HG03342 (cell line): ENCODE results near the gene S100A10.

Experiments used
- ATAC-seq: cut with Tn5 transposase; IDR thresholded peaks from one replicate; pipeline ENCODE4 v1.9.1; 2021; ENCODE audit warnings: mild to moderate bottlenecking, moderate library complexity; ENCODE audit not compliant: unreplicated experiment

S100A10 gene

GRCh38 chr1:151966061-151966460 lies 27.6 kb downstream of the S100A10 start:
- no peak for ATAC-seq

- ATAC-seq, result no peak
Measured at GRCh38 chr1:151964510-151964909, 29.1 kb downstream of the S100A10 start.

GRCh38 chr1:151963288-151963687 lies 30.4 kb downstream of the S100A10 start:
- ATAC-seq, result no peak

GRCh38 chr1:151961833-151962232 lies 31.8 kb downstream of the S100A10 start:
- ATAC-seq, result no peak

DNA sequence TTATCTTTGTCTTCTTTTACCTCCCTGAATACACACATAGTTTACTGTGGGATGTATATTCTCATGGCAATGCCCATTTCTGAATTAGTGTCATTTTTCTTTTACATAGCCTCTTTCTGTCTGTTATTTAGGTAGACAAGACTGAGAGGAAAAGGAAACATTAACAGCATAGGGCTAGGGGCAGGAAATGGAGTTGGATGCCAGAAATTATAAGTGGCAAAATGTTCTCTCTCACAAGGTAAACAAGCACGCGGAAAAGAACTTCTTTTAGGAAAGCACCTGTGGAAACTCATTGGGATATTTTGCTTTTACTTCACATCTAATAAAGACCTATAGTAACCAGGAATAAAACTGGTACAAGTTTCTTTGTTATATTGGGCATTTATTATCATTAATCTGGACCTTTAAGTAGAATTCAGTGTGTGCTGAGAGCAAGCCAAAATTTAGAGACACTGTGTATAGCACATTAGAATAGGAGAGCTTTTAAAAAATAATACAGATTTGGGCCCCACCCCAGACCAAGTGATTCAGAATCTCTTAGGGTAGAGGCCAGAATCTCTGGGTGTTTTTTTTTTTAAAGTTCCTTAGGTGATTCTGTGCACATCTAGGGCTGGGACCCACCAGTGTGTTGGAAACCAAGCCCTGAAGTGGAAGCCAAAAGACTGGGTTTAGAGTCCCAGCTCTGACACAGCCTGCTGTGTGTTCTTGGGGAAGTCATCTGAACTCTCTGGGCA lies 32.7 kb downstream of the S100A10 start:
- no peak for ATAC-seq

GRCh38 chr1:151958959-151959358 lies 34.7 kb downstream of the S100A10 start:
- no peak for ATAC-seq

- ATAC-seq, result no peak
Measured at GRCh38 chr1:151956957-151957497, 36.6 kb downstream of the S100A10 start.

DNA sequence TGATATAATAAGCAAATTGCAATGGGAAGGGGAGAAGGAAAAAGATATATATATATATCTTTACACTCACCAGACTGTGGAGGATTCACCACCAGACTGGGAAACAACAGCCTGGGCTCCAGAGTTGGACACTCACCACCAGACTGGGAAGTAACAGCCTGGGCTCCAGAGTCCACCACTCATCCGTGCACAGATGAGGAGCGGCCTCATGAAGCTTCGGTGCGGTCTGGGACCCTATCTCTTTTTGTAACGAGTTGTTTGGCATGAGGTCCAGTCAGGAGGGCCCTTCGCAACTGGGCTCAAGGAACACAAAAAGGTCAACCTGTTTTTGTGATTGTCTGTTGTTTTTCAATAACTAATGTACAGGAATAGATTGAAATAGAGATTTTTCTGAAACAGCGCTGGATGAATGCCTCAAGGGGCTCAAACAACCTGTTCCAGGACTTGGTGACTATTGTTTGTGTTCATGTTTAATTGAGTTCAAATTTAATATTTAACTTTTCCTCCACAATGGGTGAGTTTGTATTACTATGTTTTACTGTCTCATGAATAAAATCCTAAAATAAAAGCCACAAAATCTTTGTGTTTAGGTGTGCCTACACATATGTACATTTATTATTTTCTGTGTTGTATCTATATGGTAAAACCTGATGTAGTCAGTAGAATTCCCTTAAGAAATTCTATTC lies 40.1 kb downstream of the S100A10 start:
- no peak for ATAC-seq

- ATAC-seq, result no peak
Measured at GRCh38 chr1:151952811-151953210, 40.8 kb downstream of the S100A10 start.

DNA sequence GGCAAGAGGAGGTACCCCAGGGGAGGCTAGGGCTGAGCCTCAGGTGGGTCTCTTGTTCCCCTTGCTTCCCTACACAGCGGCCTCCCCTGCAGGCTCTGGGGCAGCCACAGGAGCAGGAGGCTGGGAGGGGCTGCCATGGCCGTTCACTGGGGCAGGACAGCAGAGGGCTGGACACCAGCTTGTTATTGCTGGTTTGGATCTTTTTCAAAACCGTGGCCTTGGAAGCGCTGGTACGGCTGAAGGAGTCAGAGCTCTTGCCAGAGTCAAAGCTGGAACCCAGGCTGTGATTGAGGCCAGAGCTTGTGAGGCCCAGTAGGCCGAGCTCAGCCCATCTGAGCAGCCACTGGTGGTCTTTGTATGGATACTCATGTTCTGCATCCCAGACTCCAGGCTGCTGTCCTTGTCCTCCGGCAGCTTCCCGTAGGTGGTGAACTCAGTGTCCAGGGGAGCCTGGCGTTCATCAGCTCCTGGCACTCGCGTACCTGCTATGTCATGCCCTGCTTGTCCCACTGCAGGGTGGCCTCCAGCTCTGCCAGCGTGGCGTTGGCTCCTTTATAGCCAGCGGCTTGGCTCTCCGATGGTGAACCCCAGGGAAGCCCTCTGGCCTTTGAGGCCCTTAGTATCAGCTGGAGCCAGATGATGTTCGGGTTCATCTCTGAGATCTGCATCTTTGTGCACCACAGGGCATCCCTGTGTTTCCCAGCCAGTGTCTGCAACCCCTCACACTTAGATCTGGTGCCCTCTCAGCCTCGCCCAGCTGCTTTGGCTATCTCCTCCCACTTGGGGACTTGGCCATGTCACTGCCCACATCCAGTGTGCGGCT lies 44.1 kb downstream of the S100A10 start:
- no peak for ATAC-seq

DNA sequence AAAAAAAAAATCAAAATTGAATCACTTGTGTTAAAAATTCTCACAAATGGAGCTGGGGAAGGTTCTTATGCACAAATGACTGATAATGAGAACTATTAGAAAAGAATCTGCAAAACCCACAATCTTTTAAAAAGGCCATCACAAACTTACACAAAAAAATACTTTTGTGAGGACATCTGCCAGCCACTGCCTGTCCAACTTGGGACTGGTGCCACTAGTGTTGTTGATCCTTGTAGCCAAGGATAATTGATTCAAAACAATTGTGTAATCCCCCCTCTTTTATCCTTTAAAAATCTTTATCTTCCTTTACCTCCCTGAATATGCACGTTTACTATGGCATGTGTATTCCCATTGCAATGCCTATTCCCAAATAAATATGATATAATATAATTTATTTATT lies 45.2 kb downstream of the S100A10 start:
- ATAC-seq, result no peak

GRCh38 chr1:151947140-151947539 lies 46.5 kb downstream of the S100A10 start:
- no peak for ATAC-seq

DNA sequence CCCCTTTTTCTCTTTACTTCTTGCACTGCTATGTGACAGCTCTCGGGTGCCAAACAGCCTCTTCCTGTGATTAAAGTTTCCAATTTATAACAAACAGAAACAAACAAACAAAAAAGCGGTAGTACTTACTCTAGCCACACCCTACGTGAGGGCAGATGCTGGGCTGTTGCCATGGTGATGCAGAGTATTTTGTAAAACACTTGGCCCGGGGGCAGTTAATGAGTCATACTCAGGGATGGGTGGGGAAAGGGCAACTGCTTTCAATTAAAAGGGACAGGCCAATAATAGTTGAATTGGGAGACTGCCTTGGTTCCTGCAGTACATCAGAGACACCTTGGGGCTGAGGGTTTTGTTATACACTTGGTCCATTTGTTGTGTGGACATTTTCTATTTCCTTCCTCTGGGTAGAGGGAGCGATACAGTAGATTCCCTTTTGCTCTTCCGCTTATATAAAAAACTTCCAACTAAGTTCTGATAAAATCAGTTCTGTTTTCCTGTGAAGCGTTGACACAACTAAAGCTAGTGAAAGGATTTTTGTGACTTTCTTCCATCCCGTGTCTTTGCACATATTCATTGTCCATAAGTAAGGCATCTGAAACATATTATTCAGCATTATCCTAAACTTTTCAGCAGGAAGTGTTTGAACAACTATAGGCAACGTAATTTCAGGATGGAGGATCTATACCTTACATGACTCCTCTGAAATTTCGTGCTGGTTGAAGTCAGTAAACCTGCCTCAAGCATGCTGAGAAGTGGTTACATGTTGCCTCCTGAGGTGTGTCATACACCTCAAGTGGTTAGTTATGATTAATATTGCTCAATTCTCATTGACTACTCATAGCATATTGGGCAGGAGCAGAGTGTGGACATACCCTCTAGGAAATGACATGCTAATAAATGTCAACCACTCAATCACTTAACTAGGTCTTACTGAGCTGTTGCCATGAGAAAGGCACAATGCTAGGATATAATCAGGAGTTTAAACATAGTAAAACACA lies 47.6 kb downstream of the S100A10 start:
- no peak for ATAC-seq

- no peak for ATAC-seq
Measured at GRCh38 chr1:151944857-151945575, 48.6 kb downstream of the S100A10 start.

DNA sequence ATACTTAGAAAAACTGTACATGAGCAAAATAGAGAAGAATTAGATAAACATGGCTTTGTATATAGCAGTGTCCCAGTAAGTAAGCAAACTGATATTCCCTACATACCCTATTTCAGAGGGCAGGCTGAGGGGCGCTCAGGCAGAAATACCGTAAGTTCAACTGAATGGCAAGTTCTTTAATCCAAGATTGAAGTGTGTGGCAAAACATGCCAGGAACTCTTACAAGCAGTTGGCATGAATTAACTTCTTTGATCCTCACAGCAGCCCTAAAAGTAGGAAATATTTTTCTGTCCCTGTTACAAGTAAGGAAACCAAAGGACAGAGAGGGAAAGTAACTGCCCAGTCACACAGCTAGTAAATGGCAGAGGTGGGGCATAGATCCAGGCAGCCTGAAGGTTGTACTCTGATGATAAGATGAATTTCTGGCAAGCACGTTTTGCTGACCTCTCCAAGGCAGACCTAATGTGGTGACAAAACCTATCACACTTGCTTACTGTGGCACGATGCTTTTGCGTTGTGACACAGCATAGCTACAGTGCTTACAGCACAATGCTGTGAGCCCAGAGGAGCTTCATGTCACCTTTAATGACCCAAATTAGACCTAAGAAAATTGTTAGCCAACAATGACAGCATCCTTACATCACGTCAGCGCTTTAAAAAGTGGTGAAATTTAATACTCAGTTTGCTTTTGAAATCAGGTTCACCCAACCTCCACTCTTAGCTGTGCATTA lies 49.4 kb downstream of the S100A10 start:
- ATAC-seq, result no peak

DNA sequence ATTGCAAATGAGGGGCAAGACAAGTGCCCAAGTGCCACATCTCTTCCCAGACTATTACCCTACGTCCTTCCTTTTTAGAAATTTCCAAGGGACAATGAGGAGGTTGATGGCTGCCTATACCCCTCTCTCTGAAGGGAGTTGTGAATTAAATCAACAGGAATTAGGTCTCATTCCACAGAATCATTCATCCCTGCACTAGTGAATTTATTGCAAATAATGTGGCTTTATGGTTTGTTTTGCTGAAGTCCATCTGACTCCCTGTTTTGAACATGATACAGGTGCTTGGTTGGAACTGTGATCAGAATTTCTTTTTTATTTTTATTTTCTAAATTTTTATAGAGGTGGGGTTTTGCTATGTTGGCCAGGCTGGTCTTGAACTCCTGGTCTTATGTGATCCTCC lies 50.1 kb downstream of the S100A10 start:
- ATAC-seq, result no peak

DNA sequence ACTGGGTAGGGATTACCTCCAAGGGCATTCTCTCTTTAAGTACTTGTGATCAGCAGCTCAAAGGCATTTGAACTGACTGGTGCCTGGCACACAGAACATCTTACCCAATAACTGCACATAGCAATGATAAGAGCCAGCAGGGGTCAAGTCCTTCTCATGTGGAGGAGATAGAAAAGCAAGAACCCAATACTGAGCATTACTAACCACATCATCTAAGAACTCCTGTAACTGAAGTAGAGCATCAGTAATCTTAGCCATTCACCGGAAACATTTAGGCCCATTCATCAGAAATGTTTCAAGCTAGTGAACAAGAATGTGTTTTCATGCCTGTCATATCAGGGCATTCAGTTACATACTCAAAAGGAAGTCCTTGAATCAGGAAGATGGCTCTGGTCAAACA lies 50.8 kb downstream of the S100A10 start:
- no peak for ATAC-seq

GRCh38 chr1:151940541-151940940 lies 53.1 kb downstream of the S100A10 start:
- ATAC-seq, result no peak

- ATAC-seq, result no peak
Measured at GRCh38 chr1:151939779-151940178, 53.9 kb downstream of the S100A10 start.
